Measurements from ENCODE around the gene HIRIP3. TPM values are rescaled to one million over a fixed set of nuclear protein-coding genes. Genes with fewer than 3 reads are reported as not detected.

The HIRIP3 gene
- total and polyA plus RNA-seq, 2 of the 13 experiments (the other 11 are each of a cell fraction or from before 2014, with no cell fraction given): 12.6 to 17.2 TPM

DNA sequence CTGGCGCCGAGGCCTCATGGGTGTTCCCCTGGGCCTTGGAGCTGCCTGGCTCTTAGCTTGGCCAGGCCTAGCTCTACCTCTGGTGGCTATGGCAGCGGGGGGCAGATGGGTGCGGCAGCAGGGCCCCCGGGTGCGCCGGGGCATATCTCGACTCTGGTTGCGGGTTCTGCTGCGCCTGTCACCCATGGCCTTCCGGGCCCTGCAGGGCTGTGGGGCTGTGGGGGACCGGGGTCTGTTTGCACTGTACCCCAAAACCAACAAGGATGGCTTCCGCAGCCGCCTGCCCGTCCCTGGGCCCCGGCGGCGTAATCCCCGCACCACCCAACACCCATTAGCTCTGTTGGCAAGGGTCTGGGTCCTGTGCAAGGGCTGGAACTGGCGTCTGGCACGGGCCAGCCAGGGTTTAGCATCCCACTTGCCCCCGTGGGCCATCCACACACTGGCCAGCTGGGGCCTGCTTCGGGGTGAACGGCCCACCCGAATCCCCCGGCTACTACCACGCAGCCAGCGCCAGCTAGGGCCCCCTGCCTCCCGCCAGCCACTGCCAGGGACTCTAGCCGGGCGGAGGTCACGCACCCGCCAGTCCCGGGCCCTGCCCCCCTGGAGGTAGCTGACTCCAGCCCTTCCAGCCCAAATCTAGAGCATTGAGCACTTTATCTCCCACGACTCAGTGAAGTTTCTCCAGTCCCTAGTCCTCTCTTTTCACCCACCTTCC lies 7.9 kb downstream of the HIRIP3 start:
- in situ Hi-C loops (cut with HindIII; ENCODE audit: extremely low pct_ligation_motif_present, low pct_unique_long_range_greater_than_20kb): no loop called here
- ATAC-seq (no peak), DNase-seq (ENCODE audit: low spot score) (no peak), FAIRE-seq (no peak)
- Histone ChIP-seq H3K4me2 (ENCODE audit: low read depth, low read length) (no peak overlapping the region), H3K36me3 (replicated peaks in 1 of 2; ENCODE audit: control insufficient read depth in 1 of 2, insufficient read depth in 2 of 2, low read length in 2 of 2) (peaks cover 54 to 92% of the 10 kb centered on the region in 2 experiments), H3K9ac (ENCODE audit: insufficient read depth, low read depth, low read length) (no peak overlapping the region), H3K27ac (ENCODE audit: extremely low read length, insufficient read depth, low read length) (no peak overlapping the region), H4K20me1 (ENCODE audit: insufficient read depth, low read length) (no peaks in the 10 kb centered on the region), H3K79me2 (ENCODE audit: insufficient read depth, low read length) (no peaks in the 10 kb centered on the region), H3K27me3 (ENCODE audit: control insufficient read depth in 1 of 2, insufficient read depth in 2 of 2, low read length in 2 of 2) (no peaks in the 10 kb centered on the region), H3K4me3 (replicated peaks in 1 of 3; ENCODE audit: insufficient read depth in 1 of 3, low read depth in 2 of 3, low read length in 3 of 3) (no peak overlapping the region), H3K4me1 (ENCODE audit: insufficient read depth, low read length) (no peaks in the 10 kb centered on the region), H3K9me3 (ENCODE audit: low read length) (no peaks in the 10 kb centered on the region), H2AFZ (ENCODE audit: low read length) (no peak overlapping the region)
- POLR2A ChIA-PET: interaction anchor here (1.0 kb wide), 1 partner anchor 14 kb away, joined by 3 read pairs; the partner anchor contains the start of gene TAOK2
- no TSS peak for BruUV-seq (replicated peaks)
- no peak for TF ChIP-seq ZMAT3 (CRISPR knock-in tag; conservative IDR thresholded peaks at IDR 0.05)
- TF ChIP-seq THAP11 (CRISPR knock-in tag; IDR thresholded peaks at IDR 0.05): no peak
- peak; percentile 64 for TF ChIP-seq AGO2 (optimal IDR thresholded peaks at IDR 0.05; ENCODE audit: low read depth, low read length)
- TF ChIP-seq RFX5 (IDR thresholded peaks at IDR 0.05; ENCODE audit: low read depth, low read length): no peak
- peak; percentile 68 for TF ChIP-seq RBFOX2 (IDR thresholded peaks at IDR 0.05; ENCODE audit: low read depth, low read length)
- no peak for TF ChIP-seq PHF5A (CRISPR knock-in tag; IDR thresholded peaks at IDR 0.05; ENCODE audit: low read depth, unreplicated experiment)
- intact Hi-C loops (cut with micrococcal nuclease; ENCODE audit: unreplicated experiment): no loop called here
- 97% methylated on average over 20 of the region's 35 CpGs for WGBS (ENCODE audit: low lambda C conversion rate)
- CTCF ChIA-PET (ENCODE audit: low intra/inter-chr PET ratio, low total read pairs): no interaction called here

DNA sequence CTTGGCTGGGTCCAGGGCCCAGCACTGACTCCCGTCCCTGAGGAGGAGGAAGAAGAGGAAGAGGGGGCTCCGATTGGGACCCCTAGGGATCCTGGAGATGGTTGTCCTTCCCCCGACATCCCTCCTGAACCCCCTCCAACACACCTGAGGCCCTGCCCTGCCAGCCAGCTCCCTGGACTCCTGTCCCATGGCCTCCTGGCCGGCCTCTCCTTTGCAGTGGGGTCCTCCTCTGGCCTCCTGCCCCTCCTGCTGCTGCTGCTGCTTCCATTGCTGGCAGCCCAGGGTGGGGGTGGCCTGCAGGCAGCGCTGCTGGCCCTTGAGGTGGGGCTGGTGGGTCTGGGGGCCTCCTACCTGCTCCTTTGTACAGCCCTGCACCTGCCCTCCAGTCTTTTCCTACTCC lies 8.5 kb downstream of the HIRIP3 start:
- ATAC-seq (no peak), FAIRE-seq (no peak)
- no peaks in the 10 kb centered on the region for H3K27me3 ChIP-seq (ENCODE audit: control insufficient read depth in 1 of 2, insufficient read depth in 2 of 2, low read length in 2 of 2)
- TF ChIP-seq ZNF557 (CRISPR knock-in tag; IDR thresholded peaks at IDR 0.05) (no peak), IRF9 (CRISPR knock-in tag; IDR thresholded peaks at IDR 0.05; ENCODE audit: borderline replicate concordance) (no peak), ZNF121 (CRISPR knock-in tag; IDR thresholded peaks at IDR 0.05) (no peak), SMAD9 (CRISPR knock-in tag; IDR thresholded peaks at IDR 0.05) (no peak), PHF5A (CRISPR knock-in tag; IDR thresholded peaks at IDR 0.05; ENCODE audit: low read depth, unreplicated experiment) (no peak)
- TF ChIP-seq, protein P1, sequence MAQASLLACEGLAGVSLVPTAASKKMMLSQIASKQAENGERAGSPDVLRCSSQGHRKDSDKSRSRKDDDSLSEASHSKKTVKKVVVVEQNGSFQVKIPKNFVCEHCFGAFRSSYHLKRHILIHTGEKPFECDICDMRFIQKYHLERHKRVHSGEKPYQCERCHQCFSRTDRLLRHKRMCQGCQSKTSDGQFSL (CRISPR knock-in tag; IDR thresholded peaks at IDR 0.05): no peak
- TF ChIP-seq, protein P2, sequence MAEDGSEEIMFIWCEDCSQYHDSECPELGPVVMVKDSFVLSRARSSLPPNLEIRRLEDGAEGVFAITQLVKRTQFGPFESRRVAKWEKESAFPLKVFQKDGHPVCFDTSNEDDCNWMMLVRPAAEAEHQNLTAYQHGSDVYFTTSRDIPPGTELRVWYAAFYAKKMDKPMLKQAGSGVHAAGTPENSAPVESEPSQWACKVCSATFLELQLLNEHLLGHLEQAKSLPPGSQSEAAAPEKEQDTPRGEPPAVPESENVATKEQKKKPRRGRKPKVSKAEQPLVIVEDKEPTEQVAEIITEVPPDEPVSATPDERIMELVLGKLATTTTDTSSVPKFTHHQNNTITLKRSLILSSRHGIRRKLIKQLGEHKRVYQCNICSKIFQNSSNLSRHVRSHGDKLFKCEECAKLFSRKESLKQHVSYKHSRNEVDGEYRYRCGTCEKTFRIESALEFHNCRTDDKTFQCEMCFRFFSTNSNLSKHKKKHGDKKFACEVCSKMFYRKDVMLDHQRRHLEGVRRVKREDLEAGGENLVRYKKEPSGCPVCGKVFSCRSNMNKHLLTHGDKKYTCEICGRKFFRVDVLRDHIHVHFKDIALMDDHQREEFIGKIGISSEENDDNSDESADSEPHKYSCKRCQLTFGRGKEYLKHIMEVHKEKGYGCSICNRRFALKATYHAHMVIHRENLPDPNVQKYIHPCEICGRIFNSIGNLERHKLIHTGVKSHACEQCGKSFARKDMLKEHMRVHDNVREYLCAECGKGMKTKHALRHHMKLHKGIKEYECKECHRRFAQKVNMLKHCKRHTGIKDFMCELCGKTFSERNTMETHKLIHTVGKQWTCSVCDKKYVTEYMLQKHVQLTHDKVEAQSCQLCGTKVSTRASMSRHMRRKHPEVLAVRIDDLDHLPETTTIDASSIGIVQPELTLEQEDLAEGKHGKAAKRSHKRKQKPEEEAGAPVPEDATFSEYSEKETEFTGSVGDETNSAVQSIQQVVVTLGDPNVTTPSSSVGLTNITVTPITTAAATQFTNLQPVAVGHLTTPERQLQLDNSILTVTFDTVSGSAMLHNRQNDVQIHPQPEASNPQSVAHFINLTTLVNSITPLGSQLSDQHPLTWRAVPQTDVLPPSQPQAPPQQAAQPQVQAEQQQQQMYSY (CRISPR knock-in tag; IDR thresholded peaks at IDR 0.05): no peak

More for the DNA sequence above, 8.5 kb downstream of the HIRIP3 start:
- ChIA-PET POLR2A (interaction anchor here (1.0 kb wide), 1 partner anchor 14 kb away, joined by 3 read pairs; the partner anchor contains the start of gene TAOK2), CTCF (ENCODE audit: low intra/inter-chr PET ratio, low total read pairs) (no interaction called here)
- WGBS (ENCODE audit: low lambda C conversion rate): 100% methylated on average over 3 of the region's 5 CpGs
- no peak overlapping the region for H3K27ac ChIP-seq (ENCODE audit: extremely low read length, insufficient read depth, low read length)
- no TSS peak for BruUV-seq (replicated peaks)
- no peak overlapping the region for H3K4me3 ChIP-seq (replicated peaks in 1 of 3; ENCODE audit: insufficient read depth in 1 of 3, low read depth in 2 of 3, low read length in 3 of 3)
- H3K36me3 ChIP-seq (replicated peaks in 1 of 2; ENCODE audit: control insufficient read depth in 1 of 2, insufficient read depth in 2 of 2, low read length in 2 of 2): peaks cover 53 to 94% of the 10 kb centered on the region in 2 experiments
- no peak for DNase-seq (ENCODE audit: low spot score)
- no peak overlapping the region for H3K9ac ChIP-seq (ENCODE audit: insufficient read depth, low read depth, low read length)
- H3K4me1 ChIP-seq (ENCODE audit: insufficient read depth, low read length): no peaks in the 10 kb centered on the region
- H3K9me3 ChIP-seq (ENCODE audit: low read length): no peaks in the 10 kb centered on the region
- H3K4me2 ChIP-seq (ENCODE audit: low read depth, low read length): no peak overlapping the region
- H3K79me2 ChIP-seq (ENCODE audit: insufficient read depth, low read length): no peaks in the 10 kb centered on the region
- in situ Hi-C loops (cut with HindIII; ENCODE audit: extremely low pct_ligation_motif_present, low pct_unique_long_range_greater_than_20kb) (no loop called here), intact Hi-C loops (cut with micrococcal nuclease; ENCODE audit: unreplicated experiment) (no loop called here)
- H2AFZ ChIP-seq (ENCODE audit: low read length): no peak overlapping the region
- H4K20me1 ChIP-seq (ENCODE audit: insufficient read depth, low read length): no peaks in the 10 kb centered on the region

All from HepG2 (cell line).